CD4-positive, alpha-beta T cell treated with Interleukin-17A for 4 hours (primary cell): ENCODE measurements around the gene INTS1.

Experiments used
- DNase-seq: peaks from one replicate; pipeline ENCODE4 v3.0.0-alpha.2; 2020; ENCODE audit warnings: mixed read lengths

Gene INTS1

DNA sequence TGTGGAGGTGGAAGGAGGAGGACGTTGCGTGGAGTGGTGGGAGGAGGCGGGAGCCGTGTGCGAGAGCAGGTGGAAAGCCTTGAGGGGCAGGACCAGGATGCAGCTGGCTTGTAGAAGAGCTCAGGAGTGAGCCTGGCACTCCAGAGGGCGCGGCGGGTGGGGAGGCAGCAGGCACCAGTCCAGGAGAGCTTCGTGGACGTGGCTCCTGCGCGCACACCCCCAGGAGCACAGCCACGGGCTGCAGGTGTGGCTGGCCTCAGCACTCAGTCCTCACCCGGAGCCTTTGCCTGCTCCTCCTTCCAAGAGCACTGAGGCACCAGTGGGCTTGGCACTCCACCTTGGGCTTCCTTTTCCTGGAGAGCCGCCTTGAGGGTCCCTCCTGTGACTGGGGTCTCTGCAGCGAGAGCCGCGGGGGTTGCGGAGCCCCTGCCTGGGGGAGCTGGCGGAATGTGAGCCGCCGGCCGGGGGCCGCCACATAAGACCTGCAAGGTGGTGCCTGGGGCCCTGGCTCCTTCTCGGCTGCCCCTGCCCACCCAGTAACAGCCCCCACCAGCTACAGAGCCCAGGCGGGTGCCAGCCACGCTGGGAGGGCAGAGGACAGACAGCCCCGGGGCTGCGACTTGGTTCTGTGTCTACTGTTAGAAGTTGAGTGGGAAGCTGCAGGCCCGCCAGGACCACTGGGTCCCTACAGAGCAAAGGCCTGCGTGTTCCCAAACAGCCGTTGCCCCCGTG lies 37.4 kb upstream of the INTS1 start:
- no peak for DNase-seq

DNA sequence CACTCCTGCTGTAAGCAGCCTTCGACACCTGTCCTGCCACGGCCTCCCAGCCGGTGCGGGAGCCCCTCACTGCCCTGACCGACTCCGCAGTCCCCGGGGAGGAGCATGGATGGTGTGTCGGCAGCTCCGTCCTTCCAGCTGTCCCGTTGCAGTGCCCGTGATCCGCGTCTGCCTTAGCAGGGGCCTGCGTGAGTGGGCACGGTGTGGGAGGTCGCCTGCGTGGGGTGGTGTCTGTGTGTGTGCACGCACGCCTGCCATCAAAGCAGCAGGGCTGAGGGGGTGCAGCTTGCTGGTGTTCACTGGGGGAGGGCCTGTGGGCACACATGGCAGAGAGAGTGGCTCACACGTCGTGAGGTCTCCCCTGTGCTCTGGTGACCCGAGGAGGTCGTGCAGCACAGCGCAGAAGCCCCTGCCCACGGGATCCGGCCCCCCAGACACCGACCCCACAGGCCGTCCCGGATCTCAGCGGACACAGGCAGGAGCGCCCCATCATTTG lies 36.6 kb upstream of the INTS1 start:
- no peak for DNase-seq

DNA sequence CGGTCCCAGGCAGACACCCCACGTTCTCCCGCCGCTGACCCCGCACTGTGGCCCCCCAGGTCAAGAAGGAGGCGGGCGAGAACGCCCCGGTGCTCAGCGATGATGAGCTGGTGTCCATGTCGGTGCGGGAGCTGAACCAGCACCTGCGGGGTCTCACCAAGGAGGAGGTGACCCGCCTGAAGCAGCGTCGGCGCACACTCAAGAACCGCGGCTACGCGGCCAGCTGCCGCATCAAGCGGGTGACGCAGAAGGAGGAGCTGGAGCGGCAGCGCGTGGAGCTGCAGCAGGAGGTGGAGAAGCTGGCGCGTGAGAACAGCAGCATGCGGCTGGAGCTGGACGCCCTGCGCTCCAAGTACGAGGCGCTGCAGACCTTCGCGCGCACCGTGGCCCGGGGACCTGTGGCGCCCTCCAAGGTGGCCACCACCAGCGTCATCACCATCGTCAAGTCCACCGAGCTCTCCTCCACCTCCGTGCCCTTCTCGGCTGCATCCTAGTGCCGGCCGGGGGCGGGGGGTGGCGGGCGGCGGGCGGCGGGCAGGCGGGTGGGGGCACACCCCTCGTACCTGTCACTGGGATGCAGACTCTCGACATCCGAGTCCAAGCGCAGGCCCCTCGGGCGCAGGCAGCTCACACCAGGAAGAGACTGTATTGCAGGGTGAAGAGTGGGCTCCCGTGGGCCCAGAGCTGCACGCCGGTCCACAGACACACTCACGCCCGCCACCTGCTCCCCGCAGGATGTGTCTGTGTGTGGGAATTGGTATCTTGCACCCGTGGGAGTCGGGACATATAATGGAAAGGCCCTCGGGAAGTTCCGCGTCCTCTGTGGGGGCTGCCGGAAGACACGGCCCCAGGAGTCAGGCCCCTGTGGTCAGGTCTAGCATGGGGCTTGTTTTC lies 35.9 kb upstream of the INTS1 start:
- no peak for DNase-seq

DNA sequence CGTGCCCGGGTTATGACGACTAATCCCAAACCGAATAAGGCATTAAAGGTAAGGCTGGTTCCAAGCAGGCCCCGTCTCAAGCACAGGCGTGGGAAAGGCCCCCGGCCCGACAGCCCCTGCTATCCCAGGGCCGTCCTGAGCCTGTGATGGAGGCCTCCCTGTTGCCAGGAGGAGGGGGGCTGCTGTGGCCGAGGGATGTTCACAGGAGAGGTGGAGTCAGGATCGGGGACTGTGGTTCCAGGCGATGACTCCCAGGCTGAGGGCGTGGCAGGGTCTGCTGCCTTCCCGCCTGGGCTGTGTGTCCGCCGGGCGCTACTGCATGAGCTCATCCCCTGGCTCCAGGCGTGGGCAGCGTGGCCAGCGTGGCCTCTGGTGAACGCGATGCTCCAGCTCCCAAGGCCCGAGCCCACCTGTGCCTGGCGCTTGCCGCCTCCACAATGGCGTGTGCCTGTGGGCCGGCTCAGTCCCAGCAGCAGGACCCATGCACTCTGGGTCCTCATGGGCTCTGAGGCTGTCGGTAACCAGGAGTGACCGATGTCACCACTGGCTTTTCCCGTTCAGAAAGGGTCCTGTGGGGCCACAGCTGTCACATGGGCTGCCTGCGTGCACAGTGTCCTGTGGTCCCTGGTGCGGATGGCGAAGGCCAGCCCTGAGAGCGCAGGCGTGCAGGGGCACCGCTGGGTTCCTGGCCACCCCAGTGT lies 35.1 kb upstream of the INTS1 start:
- DNase-seq = no peak

DNA sequence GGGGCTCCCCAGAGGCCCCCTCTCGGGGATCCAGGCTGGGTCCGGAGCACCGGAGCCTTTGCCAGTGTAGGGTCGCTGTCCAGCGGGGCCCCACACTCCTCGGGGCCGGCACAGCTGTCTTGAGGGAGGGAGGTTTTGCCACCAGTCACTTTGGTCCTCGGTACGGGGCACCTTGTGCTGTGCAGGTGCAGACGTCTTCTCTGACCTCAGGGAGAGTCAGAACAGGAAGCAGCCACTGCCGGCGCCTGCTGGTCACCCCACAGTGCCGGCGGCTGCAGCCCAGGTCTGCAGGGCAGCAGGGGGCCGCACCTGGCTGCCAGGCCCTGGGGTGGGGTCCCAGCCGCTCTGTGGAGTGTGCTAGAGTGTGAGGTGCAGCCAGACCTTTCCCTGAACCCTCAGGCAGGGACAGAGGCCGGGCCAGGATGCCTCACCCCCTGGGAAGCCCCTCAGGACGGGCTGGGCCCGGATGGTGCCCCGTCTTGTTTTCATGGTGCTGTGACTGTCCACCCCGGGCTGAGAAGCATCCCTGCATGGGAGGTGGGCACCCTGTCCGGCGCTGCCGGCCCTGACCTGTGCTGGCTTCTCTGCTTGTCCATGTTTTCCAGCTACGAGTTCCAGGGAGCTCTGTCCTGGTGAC lies 34.5 kb upstream of the INTS1 start:
- no peak for DNase-seq

DNA sequence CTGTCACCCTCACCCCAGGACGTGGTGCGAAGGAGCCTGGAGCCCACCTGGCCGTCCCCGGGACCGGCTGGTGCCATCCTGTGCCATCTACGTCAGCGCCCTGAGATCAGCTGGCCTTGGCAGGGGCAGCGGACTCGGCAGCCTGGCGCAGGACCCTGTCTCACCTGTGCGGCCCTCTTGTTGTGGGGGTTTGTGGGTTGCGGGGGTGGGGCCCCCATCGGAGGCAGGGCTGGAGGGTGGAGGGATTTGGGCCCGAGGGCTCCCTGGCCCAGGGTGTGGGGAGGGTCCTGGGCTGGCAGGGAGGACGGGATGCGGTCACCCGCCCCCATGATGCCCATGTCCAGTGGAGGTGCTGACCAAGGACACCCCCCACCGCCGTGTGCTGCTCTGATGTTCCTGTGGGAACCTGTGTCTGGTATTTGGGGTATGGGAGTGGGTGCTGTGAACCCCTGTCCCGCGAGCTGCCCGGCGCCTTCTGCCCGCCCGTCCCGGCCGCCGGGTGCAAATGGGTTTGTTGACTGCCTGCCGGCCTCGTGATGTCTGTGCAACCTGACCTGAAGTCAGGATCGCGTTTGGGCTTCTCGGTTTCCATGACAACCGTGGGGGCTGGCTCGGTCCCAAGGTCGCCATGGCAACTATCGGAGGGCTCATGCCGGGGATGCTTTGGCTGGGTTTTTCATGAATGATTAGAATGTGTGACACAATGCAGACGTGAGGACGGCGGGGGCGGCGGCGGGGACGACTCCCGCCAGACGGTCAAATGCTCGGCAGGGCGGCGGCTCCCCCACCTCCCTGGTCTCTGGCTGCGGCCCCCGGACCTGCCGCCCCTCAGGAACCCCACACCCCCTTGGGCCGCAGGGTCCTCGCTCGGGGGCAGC lies 33.6 kb upstream of the INTS1 start:
- no peak for DNase-seq

DNA sequence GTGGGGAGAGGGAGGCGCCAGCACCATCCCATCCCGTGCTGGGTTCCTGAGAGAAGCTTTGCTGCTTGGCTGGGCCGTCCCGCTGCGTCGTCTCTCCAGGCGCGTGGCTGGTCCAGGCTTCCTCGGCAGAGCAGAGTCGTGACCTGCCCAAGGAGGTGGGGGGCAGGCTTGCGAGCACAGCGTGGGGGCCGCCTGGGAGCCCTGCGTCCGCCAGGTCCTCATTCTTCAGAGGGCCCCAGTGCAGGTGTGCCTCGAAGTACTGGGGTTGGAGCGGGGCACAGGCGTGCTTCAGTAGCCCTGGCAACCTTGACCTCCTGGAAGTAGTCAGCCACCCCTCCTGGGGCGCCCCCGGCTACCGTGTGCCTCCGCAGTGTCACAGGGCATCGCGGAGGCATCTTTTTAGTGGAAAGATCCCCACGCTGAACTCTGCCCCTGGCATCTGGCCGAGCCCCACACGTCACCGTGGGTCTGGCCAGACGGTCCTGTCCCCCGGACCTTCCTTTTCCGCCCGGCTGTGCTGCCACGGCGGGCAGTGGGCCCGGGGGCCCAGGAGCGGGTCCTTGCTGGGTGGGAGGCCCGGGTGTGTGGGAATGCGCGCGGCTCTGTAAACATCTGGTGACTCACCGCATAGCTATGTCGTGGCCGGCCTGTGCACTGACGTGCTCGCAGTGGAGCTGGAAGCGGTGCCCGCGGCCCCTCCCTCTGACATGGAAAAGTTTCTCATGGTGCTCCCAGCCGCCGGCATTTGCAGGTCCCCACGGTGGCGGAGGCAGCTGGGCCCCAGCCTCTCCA lies 32.8 kb upstream of the INTS1 start:
- no peak for DNase-seq

DNA sequence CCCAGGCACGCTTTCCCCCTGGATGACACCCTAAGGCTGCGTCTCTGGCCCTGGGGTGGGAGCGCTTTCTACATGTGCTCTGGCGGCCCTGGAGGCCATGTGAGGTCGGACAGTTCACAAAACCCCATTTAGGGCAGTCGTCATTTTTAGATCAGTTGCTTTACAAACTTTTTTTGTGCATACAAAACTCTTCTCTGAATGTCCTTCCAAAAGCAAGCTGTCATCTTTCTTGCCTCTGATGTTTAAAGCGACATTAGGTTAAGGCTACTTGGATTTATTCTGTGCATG lies 32.2 kb upstream of the INTS1 start:
- DNase-seq = no peak

DNA sequence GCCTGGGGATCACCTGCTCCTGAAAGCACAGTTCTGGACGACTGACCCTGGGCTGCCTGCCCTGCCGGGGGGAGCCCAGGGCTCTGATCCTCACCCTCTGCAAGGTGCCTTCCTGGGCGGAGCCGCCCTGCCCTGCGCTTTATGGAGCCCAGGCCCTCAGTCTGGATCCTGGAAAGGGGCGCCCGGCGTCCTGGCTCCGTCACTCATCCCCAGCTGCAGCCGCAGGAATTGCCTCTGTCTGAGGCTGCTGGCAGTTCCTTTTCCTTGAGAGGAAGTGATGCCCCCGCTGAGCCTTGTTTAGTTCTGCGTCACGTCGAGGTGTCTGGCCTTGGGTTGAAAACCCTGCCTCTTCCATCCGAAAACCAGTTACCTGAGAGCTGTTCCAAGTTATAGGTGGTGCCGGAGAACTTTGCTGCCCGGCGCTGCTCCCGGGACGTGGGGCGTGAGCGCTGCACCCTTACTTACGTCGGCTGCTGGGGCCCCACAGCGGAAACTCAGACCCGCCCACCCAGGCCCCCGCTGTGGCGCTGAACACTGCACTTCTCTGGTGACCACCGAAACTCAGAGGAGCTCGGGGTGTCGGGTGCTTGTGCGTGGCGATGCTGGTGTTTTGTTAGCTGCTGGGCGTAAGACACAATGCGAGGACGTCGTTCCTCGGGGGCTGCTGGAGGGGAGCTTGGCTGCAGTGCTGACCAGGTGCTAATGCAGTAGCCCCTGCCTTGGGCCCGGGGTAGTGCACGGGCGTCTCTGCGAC lies 31.7 kb upstream of the INTS1 start:
- DNase-seq = no peak

DNA sequence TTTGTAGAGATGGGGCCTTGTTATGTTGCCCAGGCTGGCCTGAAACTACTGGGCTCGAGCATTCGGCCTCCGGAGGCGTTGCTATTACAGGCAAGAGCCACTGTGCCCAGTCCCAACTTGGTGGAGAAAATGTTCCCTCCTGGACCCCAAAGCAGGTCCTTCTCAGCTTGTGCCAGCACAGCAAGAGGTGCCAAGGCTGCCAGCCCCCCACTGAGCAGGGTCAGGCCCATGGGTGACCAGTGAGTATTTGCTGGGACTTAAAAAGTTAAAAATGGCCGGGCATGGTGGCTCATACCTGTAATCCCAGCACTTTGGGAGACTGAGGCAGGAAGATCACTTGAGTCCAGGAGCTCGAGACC lies 30.9 kb upstream of the INTS1 start:
- DNase-seq = no peak

DNA sequence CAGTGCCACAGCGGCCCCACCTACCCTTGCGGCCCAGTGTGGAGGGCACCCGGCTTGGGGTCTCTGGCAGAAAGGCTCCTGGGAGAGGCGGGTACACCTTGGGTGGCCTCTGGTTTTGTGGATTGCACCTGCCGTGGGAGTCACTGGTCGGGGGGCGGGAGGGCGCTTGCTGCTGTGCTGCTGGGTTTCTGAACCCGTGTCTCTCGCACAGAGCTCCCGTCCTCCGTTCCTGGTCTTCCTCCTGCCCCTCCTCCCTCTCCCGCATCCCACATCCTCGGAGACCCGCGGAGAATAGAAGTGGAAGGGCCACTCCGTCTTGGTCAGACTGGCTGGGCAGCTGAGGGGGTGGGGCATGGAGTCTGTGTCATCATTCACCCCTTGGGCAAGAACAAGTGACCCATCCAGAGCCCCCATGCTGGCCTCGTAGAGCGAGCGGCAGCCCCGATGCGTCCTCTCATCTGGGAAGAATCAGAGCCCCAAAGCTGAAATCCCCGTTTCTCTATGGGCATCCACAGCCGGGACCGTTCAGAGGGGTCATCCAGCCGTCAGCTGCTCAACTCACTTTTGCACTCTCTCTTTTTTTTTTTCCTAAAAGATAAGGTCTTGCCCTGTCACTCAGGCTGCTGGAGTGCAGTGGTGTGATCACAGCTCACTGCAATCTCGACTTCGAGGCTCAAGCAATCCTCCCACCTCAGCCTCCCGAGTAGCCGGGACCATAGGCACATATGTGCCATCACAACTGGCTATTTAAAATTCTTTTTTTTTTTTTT lies 30.3 kb upstream of the INTS1 start:
- DNase-seq = no peak

DNA sequence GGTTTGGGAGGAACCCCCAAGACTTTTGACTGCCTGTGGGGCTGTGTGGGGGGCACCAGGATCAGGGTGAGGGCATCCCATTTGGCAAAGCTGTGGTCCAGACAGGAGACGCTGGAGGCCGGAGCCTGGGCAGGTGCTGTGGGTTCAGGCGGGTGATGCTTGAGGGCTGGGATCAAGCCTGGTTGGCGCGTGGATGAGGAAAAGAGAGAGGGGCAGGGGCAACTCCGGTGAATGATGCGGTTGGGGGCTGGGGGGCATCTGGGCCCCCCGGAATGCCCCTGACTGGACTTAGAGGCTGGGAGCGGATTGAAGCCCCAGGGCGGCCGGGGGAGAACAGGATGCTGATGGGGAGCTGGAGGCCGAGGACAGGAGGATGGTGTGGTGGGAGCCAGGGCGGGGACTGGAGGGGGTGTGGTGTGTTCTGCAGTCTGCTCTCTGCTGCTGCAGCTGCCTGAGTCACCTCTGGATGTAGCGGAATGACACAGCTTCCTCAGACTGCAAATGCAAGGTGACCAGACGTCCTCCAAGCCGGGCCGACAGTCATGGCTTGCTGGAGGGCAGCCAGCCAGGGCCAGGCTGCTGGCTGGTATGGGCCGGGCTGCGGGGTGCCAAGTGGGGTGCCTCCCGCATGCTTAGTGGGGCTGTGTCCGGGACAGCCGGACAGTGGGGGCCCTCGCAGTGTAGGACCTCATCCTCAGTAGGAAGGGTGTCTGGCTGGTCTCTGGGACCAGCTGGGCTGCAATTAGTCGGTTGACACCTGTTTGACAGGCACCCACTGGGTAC lies 29.5 kb upstream of the INTS1 start:
- DNase-seq = peak; percentile 41

DNA sequence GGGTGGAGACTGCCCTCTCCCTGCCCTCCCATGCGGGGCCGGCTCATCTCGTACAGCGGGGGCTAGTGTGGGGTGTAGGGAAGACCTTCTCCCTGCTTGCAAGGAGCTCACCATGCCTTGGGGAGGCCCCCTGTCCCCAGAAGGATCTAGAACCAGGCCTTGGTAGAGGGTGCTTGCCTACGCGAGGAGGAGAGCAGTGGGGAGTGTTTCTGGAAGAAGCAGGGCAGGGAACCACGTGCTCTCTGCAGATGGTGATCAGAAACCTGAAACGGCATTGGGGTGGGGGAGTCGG lies 29.0 kb upstream of the INTS1 start:
- no peak for DNase-seq

DNA sequence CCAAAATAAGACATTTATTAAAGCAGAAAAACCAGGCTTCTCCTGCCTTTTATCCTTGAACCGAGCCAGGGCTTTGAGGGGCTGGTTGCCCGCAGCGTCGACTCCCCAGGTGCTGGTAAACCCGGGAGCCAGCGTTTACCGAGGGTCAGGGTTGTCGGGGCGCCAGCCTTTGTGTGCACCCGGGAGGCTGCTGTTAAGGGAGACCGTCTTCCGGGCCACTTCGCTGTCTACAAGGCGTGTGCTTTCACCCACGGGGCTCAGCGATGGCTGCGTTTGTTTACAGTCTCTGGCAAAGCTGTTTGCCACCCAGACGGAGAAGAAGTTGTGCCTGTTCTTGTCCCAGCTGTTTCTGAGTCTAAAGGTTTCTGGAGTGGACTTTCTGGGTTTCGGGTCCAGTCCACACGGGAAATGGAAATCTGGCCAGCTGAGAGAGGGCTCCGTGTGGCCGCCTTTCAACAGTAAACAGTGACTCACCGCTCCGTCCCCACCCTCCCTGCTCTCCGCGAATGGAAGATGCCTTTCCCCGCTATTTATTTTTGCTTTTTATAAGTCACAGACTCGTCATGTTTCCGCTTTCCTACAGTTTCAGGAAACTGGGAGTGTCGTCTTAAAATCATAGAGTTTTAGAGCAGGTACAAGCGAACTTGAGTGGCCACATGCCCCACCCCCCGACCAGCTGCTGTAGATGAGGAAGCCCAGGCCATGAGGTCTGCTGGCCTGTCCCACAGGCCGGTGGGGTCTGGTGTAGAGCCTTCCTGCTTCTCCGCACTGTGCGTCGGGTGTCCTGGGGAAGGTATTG lies 28.5 kb upstream of the INTS1 start:
- DNase-seq = peak; percentile 78

DNA sequence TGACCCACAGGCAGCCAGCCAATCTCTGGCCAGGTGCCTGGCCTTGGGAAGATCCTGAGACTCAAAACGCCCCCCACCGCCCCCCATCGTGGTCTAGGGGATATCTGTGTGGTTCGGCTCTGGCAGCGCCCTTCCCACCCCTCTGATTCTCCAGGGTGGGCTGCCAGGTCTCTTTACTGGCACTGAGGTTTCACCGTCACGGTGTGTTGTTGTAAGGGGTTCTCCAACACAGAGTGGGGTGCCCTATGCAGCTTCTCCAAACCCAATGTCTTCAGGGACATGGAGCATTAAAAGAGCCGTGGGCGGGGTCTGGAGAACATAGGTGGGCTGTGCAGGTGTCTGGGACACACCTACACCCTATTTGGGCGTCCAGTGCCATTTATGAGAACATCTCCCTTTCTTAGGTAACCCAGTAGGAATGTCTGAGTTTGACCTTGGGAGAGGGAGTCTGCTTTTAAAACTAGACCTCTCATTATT lies 27.8 kb upstream of the INTS1 start:
- DNase-seq = peak; percentile 39

DNA sequence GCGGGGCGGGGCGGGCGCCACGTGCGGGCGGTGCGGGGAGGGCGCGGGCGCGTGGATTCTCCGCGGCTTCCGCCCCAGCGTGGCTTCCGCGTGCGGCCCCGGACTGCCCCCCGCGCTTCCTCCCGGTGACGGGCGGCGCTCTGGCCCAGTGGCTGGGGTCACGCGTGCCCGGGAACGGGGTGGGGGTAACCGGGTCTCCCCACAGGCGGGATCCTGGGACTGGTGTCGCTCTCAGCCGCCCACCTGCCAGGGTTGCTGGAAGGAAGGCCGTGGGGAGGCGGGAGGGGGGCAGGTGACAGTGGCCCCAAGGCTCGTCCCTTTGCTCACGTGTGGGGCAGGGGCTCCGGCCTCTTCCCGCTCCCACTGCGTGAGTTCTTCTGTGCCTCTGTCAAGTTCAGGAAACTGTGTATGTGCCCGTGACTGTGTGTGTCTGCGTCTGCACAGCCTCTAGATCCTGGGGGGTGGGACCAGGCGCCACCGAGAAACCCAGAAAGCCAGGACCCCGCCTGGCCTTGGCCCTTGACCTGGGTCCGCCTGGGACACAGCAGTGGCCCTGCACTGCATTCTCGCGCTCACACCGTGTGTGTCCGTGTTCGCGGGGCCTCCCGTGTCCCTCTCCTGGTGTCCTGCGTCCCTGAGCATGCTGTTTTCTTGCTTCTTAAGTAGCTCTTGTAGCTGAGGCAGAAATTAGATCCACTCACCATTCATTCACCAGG lies 27.2 kb upstream of the INTS1 start:
- DNase-seq = peak; percentile 63

DNA sequence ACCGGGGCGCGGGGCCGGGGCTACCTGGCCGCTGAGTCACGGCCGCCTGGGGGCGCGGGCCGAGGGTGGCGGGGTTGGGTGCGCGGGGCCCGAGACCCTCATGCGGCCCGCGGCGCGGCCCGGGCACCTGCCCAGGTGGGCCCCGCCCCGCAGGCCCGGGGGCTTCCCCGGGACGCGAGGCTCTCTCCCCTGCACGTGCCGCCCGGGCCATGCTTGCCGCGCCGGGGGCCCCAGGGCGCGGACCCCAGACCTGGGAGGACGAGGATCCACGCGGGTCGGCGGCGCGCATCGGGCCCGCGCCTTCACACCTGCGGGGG lies 26.7 kb upstream of the INTS1 start:
- DNase-seq = no peak
